Colon (tissue), 2 donors: ENCODE results near the gene LEPROT.
"Not testable (repeated sequence)": the region's sequence is repeated elsewhere in the genome, so short reads cannot be mapped to it uniquely, and the experiment has no call there.

Source experiments
- FAIRE-seq: peaks from 2 replicates; lab custom pipeline; 2012; peaks lifted over from hg19 to GRCh38; lab: Jason Lieb, UNC
- donor health status: control.
- donor health status: control.

LEPROT gene

GRCh38 chr1:65420590-65421350 lies at the start of gene LEPROT, which contains the start of gene LEPR:
Gene LEPROT (plus strand): TSS chr1:65420668. CDS start chr1:65420725, 57 bp downstream.
Gene LEPR (plus strand): TSS chr1:65420668. CDS start chr1:65565566, 144,898 bp downstream.
- FAIRE-seq, result no peak

DNA sequence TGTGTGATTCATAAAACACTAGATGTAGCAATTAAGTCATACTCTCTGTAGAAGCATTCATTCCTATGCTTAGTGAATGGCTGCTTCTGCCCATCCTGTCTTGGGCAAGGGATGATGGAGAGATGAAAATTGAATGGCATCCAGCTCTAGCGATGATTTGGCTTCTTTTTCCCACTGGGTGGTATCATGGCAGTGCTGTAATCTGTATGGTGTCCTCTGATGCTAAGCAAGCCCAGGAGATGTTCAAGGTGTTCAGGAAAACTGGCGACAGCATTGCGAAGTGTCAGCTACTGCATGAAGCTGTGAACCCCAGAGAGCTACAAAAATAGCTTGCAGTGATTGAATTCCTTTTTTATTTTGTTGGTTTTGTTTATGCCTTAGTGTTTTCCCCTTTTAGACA lies 48.9 kb upstream of the LEPROT start:
- FAIRE-seq, result no peak

- no peak for FAIRE-seq
Measured at GRCh38 chr1:65372557-65372956, 47.9 kb upstream of the LEPROT start.

- FAIRE-seq, result no peak
Measured at GRCh38 chr1:65377496-65378246, 42.8 kb upstream of the LEPROT start.

GRCh38 chr1:65378247-65378946 lies 42.1 kb upstream of the LEPROT start:
- no peak for FAIRE-seq

GRCh38 chr1:65384426-65384825 lies 36.0 kb upstream of the LEPROT start:
- not testable (repeated sequence) for FAIRE-seq

DNA sequence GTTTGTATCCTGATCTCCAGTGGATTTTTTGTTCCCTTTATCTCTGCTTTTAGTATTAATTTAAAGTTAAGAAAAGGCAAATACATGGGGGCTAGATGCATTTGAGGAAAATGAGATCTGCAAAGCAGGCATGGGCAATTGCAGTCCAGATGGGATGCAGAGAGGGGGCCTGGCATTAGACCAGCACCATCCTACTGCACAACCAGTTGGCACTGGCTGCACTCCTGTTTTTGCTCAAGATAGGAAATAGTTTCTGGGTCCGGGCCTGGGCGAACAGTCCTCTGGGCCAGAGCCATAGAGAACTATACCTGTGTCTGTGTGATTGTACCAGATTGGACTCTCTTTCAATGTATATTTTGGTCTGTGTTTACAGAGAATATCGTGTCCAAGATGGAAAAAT lies 34.0 kb upstream of the LEPROT start:
- FAIRE-seq, result no peak

- no peak for FAIRE-seq
Measured at GRCh38 chr1:65387821-65388220, 32.6 kb upstream of the LEPROT start.

DNA sequence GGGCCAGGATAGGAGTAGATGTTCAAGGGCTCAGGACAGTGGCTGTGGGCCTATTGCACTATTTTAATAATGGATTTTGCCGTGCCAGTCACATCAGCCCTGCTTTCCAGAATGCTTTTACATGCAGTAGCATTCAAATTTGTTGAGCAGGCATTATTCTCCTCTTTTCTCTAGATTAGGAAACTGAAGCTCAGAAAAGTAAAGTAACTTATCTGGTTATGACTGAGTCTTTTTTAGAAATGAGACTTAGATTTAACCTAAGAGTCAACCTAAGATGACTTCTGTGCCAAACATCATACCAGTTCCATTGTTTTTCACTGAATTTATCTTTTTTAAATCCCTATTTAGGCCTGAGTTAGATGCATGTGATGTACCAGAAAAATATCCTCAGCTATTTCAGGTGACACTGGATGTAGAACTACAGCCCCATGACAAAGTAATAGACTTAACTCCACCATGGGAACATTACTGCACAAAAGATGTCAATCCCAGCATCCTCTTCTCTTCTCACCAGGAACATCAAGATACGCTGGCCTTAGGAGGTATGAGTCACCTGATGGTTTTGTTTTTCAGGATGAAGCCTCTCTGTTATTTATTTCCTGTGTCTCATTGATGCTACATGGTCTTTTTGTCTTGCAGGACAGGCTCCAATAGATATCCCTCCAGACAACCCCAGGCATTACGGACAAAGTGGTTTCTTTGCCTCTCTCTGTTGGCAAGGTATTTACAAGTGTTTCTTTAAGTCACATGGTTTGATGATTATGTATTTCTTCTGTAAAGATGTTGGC lies 31.4 kb upstream of the LEPROT start:
- FAIRE-seq, result no peak

- no peak for FAIRE-seq
Measured at GRCh38 chr1:65392497-65392896, 28.0 kb upstream of the LEPROT start.

DNA sequence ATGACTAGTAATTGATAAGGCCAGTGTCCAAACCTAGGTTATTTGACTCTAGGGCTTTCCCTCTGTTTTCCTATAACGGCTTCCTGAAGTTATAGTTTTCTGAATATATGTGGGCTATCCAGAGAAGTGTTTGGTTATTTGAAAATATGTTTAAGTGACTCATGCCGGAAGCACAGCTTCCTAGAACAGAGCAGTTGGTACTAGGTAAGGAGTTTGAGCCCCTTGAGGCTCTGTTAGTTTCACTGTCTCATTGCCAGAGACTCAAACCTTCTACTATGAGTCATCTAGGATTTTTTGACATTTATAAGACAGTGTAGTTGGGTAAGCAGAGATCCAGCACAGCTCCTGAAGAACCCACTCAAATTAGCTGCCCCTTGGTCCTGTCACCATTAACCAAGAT lies 27.1 kb upstream of the LEPROT start:
- FAIRE-seq, result no peak

DNA sequence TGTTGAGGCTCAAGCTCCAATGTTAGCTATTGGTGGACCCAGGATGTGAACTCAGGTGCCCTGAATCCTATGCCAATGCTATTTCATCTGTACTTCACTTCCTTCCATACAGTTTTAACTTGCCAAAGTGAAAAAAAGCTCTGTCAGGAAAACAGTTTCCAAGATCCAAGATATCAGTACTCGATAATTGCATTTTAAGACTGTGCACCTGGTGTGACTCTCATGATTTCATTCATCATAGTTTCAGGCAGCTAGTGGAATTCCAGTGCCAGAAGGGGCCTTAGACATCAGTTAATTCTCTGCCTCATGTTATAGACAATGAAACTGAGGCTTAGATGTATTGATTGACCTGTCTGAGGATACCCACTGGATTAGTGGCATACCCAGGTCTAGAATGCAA lies 26.5 kb upstream of the LEPROT start:
- FAIRE-seq, result no peak

- no peak for FAIRE-seq
Measured at GRCh38 chr1:65395887-65396612, 24.4 kb upstream of the LEPROT start.

DNA sequence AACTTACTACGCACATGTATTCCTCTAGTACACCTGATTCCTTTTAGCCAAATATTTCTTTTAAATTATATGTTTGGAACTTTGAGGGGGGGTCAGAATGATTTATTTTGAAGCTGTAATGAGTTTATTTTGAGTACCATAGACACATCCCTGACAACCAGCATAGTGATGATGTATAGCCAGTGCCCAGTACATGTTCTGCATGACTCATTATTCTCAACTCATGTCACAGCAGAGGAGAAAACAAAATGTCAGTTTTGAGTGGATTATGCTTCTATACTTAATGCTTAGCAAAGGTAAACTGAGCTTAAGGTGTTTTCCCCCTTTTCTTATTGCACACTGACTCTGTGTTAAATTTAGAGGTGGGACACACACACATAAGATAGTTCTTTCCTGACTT lies 22.4 kb upstream of the LEPROT start:
- no peak for FAIRE-seq

GRCh38 chr1:65399003-65399402 lies 21.5 kb upstream of the LEPROT start:
- FAIRE-seq, result no peak

DNA sequence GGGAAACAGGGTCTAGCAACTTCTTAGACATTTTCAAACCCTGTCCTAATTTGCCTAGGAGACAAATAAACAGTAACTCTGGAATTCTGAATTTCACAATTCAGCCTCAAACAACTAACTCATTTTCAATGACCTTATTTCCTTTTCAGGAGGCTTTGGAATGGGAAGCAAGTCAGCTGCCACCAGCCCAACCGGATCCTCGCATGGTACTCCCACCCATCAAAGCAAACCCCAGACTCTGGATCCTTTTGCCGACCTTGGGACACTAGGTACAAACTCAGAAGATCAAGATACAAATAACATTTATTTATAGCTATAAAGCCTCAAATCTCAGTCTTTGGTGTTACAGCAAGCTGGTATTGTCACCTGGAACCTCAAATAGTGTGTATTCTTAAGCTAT lies 18.9 kb upstream of the LEPROT start:
- FAIRE-seq, result no peak

- FAIRE-seq, result no peak
Measured at GRCh38 chr1:65404941-65405340, 15.5 kb upstream of the LEPROT start.

DNA sequence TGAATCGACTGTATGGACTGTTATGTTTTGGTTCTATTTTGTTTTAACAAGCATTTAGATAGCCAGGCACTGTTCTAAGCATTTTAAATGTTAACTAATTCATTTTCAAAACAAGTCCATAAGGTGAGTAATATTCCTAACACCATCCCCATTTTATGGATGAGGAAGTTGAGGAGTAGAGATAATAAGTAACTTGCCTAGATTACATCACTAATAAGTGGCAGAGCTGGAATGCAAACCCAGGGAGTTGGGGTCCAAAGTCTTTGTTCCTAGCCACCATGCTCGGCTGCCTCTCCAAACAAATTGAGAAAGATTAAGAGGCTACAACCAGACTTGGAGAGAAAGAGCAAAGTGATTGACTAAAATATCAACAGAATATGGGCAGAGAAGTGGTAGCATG lies 12.6 kb upstream of the LEPROT start:
- no peak for FAIRE-seq

DNA sequence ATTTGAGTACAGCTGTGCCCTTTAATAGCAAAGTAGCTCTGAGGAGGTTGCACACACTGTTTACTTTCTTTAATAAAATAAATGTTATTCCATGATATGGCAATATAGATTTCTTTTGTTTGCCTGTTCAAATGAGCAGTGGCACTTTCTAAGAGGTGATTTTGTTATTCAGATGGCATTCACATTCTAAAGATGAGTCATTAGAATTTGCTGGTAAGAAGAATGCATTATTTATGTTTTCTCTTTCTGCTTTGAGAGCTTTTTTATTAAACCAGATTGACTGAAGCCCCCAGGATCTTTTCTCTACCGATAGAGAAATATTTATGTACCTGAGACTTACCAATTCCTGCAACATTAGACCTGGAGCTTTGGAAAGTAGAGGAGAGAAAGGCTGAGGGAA lies 11.2 kb upstream of the LEPROT start:
- FAIRE-seq, result no peak

- no peak for FAIRE-seq
Measured at GRCh38 chr1:65409816-65410326, 10.6 kb upstream of the LEPROT start.
